H9 (cell line): ENCODE measurements around the gene BRSK1. TPM values are rescaled to one million over a fixed set of nuclear protein-coding genes. Genes with fewer than 3 reads are reported as not detected.

Experiments
- DNase-seq: peaks from one replicate; pipeline ENCODE4 v3.0.0-alpha.2; 2017
- H2AFZ ChIP-seq: one replicate; pipeline ENCODE4 v1.6.1; 2013; ENCODE audit warnings: mild to moderate bottlenecking, low read length, control low read depth, moderate library complexity
- H2AK5ac ChIP-seq: 2 replicates; pipeline ENCODE4 v1.6.1; 2013; ENCODE audit warnings: low read length, control low read depth, mixed read lengths; ENCODE audit not compliant: insufficient read length
- H2BK120ac ChIP-seq: one replicate; pipeline ENCODE4 v1.6.1; 2013; ENCODE audit warnings: low read depth, mild to moderate bottlenecking, low read length, control low read depth, inconsistent platforms; ENCODE audit not compliant: poor library complexity, severe bottlenecking
- H2BK12ac ChIP-seq: 2 replicates; pipeline ENCODE4 v1.6.1; 2013; ENCODE audit warnings: low read length, control low read depth, mixed read lengths, low read depth; ENCODE audit not compliant: insufficient read length
- H2BK15ac ChIP-seq: 2 replicates; pipeline ENCODE4 v1.6.1; 2013; ENCODE audit warnings: low read depth, low read length, control low read depth
- H2BK20ac ChIP-seq: one replicate; pipeline ENCODE4 v1.6.1; 2013; ENCODE audit warnings: low read depth, mild to moderate bottlenecking, low read length, control low read depth, inconsistent platforms; ENCODE audit not compliant: poor library complexity, severe bottlenecking
- H2BK5ac ChIP-seq: 2 replicates; pipeline ENCODE4 v1.6.1; 2013; ENCODE audit warnings: low read length, control low read depth, mixed read lengths; ENCODE audit not compliant: insufficient read length
- H3K14ac ChIP-seq: 2 replicates; pipeline ENCODE4 v1.6.1; 2013; ENCODE audit warnings: low read length, control low read depth; ENCODE audit not compliant: insufficient read depth
- H3K18ac ChIP-seq: 2 replicates; pipeline ENCODE4 v1.6.1; 2013; ENCODE audit warnings: low read depth, mild to moderate bottlenecking, mixed read lengths, low read length, control low read depth; ENCODE audit not compliant: insufficient read length
- H3K23ac ChIP-seq: 2 replicates; pipeline ENCODE4 v1.6.1; 2013; ENCODE audit warnings: low read length, control low read depth, mixed read lengths, low read depth; ENCODE audit not compliant: insufficient read length
- H3K23me2 ChIP-seq: 2 replicates; pipeline ENCODE4 v1.6.1; 2013; ENCODE audit warnings: low read depth, mild to moderate bottlenecking, mixed read lengths, low read length, control low read depth; ENCODE audit not compliant: insufficient read length, poor library complexity, severe bottlenecking
- H3K27ac ChIP-seq: 2 replicates; pipeline ENCODE4 v1.5.1; 2013; ENCODE audit warnings: low read length, control low read depth, mixed read lengths, low read depth; ENCODE audit not compliant: insufficient read length
- H3K27me3 ChIP-seq: 2 replicates; pipeline ENCODE4 v1.6.1; 2013; ENCODE audit warnings: low read length, control low read depth, inconsistent platforms; ENCODE audit not compliant: insufficient read depth
- H3K4ac ChIP-seq: 2 replicates; pipeline ENCODE4 v1.6.1; 2013; ENCODE audit warnings: low read depth, mild to moderate bottlenecking, control low read depth, inconsistent platforms, low read length, moderate library complexity
- H3K4me1 ChIP-seq: 2 replicates; pipeline ENCODE4 v1.6.1; 2013; ENCODE audit warnings: low read length, control low read depth, inconsistent platforms; ENCODE audit not compliant: insufficient read depth
- H3K4me2 ChIP-seq: 2 replicates; pipeline ENCODE4 v1.6.1; 2013; ENCODE audit warnings: low read length, control low read depth, mixed read lengths; ENCODE audit not compliant: insufficient read length, insufficient read depth
- H3K56ac ChIP-seq: 2 replicates; pipeline ENCODE4 v1.6.1; 2013; ENCODE audit warnings: low read depth, mild to moderate bottlenecking, mixed read lengths, low read length, control low read depth; ENCODE audit not compliant: insufficient read length
- H3K79me1 ChIP-seq: 2 replicates; pipeline ENCODE4 v1.6.1; 2013; ENCODE audit warnings: low read depth, mild to moderate bottlenecking, moderate library complexity, low read length, control low read depth, inconsistent platforms; ENCODE audit not compliant: insufficient read depth, poor library complexity, severe bottlenecking
- H3K79me2 ChIP-seq: 2 replicates; pipeline ENCODE4 v1.6.1; 2013; ENCODE audit warnings: low read length, control low read depth, inconsistent platforms; ENCODE audit not compliant: insufficient read depth
- H3K9ac ChIP-seq: 2 replicates; pipeline ENCODE4 v1.6.1; 2013; ENCODE audit warnings: low read length, control low read depth, mixed read lengths; ENCODE audit not compliant: insufficient read length; ENCODE audit errors: extremely low read depth
- H3K9me3 ChIP-seq: one replicate; pipeline ENCODE4 v1.6.1; 2013; ENCODE audit warnings: low read depth, low read length, inconsistent platforms; ENCODE audit not compliant: control insufficient read depth
- H3T11ph ChIP-seq: one replicate; pipeline ENCODE4 v1.6.1; 2013; ENCODE audit warnings: mild to moderate bottlenecking, low read length, control low read depth, inconsistent platforms
- H4K20me1 ChIP-seq: one replicate; pipeline ENCODE4 v1.6.1; 2013; ENCODE audit not compliant: control insufficient read depth, insufficient read length, insufficient read depth
- H4K5ac ChIP-seq: 2 replicates; pipeline ENCODE4 v1.6.1; 2013; ENCODE audit warnings: low read depth, mild to moderate bottlenecking, mixed read lengths, low read length, control low read depth; ENCODE audit not compliant: insufficient read length
- H4K8ac ChIP-seq: replicated peaks from 2 replicates; pipeline ENCODE4 v1.6.1; 2013; ENCODE audit warnings: low read length, control low read depth, mixed read lengths, low read depth; ENCODE audit not compliant: insufficient read length
- H4K91ac ChIP-seq: 2 replicates; pipeline ENCODE4 v1.6.1; 2013; ENCODE audit warnings: low read depth, mild to moderate bottlenecking, moderate library complexity, mixed read lengths, low read length, control low read depth; ENCODE audit not compliant: insufficient read length
- H3K27ac Mint-ChIP-seq, 3 experiments: 2 replicates in 2 of 3; 3 replicates in 1 of 3; pipeline ENCODE4 v1.8.0; 2020 to 2021; ENCODE audit warnings: mixed read lengths in 3 of 3, mild to moderate bottlenecking in 1 of 3, moderate library complexity in 1 of 3
- H3K27me3 Mint-ChIP-seq: 2 replicates; pipeline ENCODE4 v1.8.0; 2021; ENCODE audit warnings: low read depth, mild to moderate bottlenecking, moderate library complexity, mixed read lengths
- H3K36me3 Mint-ChIP-seq, 3 experiments: 2 replicates in 2 of 3; 3 replicates in 1 of 3; pipeline ENCODE4 v1.8.0; 2020 to 2021; ENCODE audit warnings: low read depth in 3 of 3, mixed read lengths in 3 of 3; ENCODE audit not compliant: insufficient read depth in 1 of 3
- H3K4me1 Mint-ChIP-seq, 2 experiments: 2 replicates each; pipeline ENCODE4 v1.8.0; 2020; ENCODE audit warnings: mixed read lengths in 2 of 2
- H3K4me3 Mint-ChIP-seq, 2 experiments: 2 replicates in 1 of 2; 3 replicates in 1 of 2; pipeline ENCODE4 v1.8.0; 2020 to 2021; ENCODE audit warnings: mild to moderate bottlenecking in 2 of 2, mixed read lengths in 2 of 2, moderate library complexity in 1 of 2
- H3K9me3 Mint-ChIP-seq, 2 experiments: 2 replicates in 1 of 2; 3 replicates in 1 of 2; pipeline ENCODE4 v1.8.0; 2020; ENCODE audit warnings: mild to moderate bottlenecking in 2 of 2, mixed read lengths in 2 of 2, moderate library complexity in 1 of 2
- WGBS: extraction: QIAGEN DNeasy Blood & Tissue Kit; methylation state at CpG from one replicate; pipeline ENCODE4 v1.1.7; 2013; ENCODE audit warnings: missing lambda C conversion rate, low lambda C conversion rate, mixed read lengths; ENCODE audit not compliant: insufficient read length; ENCODE audit errors: extremely low coverage; 5-methylcytosine and 5-hydroxymethylcytosine counted together
- total RNA-seq: library from RNA; stranded (reverse); gene quantifications from 2 replicates; pipeline ENCODE4 v1.2.1, GENCODE V29; 2021
- TF ChIP-seq, protein P1 (sequence below): fragments of 200-600 bp; sonication (generic); conservative IDR thresholded peaks from 3 replicates; pipeline ENCODE4 v1.8.0; 2021; ENCODE audit warnings: antibody characterized with exemption, mild to moderate bottlenecking

The BRSK1 gene
- total RNA-seq, 1 experiment from 2014 or later: 43.5 TPM

DNA sequence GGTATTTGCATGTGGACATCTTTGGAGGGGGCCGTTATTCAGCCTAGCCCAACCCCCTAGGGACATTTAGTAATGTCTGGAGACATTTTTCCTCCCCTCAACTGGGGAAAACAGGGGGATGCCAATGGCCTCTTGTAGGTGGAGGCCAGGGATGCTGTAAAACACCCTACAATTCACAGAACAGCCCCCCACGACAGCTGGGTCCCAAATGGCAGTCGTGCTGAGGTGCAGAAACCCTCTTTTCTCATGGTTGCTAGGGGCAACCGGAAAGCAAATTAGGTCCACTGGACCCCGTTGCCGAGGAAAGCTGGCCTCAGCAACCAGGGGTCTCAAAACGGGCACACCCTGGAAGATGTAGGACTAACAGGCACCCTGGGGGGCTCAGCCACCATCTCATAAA, 26.7 kb downstream of the BRSK1 start:
- H4K5ac ChIP-seq: no peak overlapping the region
- Mint-ChIP-seq H3K36me3 (peaks cover 29 to 44% (median 40%) of the 10 kb centered on the region in 3 experiments; a peak in 6 of 7 replicates), H3K27me3 (no peaks in the 10 kb centered on the region), H3K4me1 (peaks cover 3 to 10% of the 10 kb centered on the region in 2 experiments; a peak in 3 of 4 replicates), H3K4me3 (no peak overlapping the region), H3K27ac (peak overlapping the region in 1 of 3 experiments; percentile 33; a peak in 1 of 7 replicates), H3K9me3 (no peaks in the 10 kb centered on the region)
- no peaks in the 10 kb centered on the region for H3K79me1 ChIP-seq
- no peaks in the 10 kb centered on the region for H3K27me3 ChIP-seq
- no peak overlapping the region for H2BK15ac ChIP-seq
- H3T11ph ChIP-seq: no peak overlapping the region
- no peak overlapping the region for H3K9ac ChIP-seq
- DNase-seq: no peak
- H4K8ac ChIP-seq: no peak overlapping the region
- no peak overlapping the region for H3K4me2 ChIP-seq
- no peaks in the 10 kb centered on the region for H3K79me2 ChIP-seq
- no peak overlapping the region for H3K56ac ChIP-seq
- H3K23ac ChIP-seq: no peak overlapping the region
- no peak overlapping the region for H4K91ac ChIP-seq
- H3K14ac ChIP-seq: no peak overlapping the region
- no CpG with 5 or more reads among the region's 7 CpGs for WGBS
- H3K9me3 ChIP-seq: no peaks in the 10 kb centered on the region
- no peak overlapping the region for H2AFZ ChIP-seq
- H4K20me1 ChIP-seq: no peaks in the 10 kb centered on the region
- no peak overlapping the region for H3K4ac ChIP-seq
- no peak overlapping the region for H3K27ac ChIP-seq
- no peak overlapping the region for H2AK5ac ChIP-seq
- no peak overlapping the region for H2BK20ac ChIP-seq
- H3K18ac ChIP-seq: no peak overlapping the region
- H2BK12ac ChIP-seq: no peak overlapping the region
- peaks cover 3% of the 10 kb centered on the region; the same call in 1 of the 2 replicates for H3K4me1 ChIP-seq
- H2BK5ac ChIP-seq: no peak overlapping the region
- TF ChIP-seq, protein P1, sequence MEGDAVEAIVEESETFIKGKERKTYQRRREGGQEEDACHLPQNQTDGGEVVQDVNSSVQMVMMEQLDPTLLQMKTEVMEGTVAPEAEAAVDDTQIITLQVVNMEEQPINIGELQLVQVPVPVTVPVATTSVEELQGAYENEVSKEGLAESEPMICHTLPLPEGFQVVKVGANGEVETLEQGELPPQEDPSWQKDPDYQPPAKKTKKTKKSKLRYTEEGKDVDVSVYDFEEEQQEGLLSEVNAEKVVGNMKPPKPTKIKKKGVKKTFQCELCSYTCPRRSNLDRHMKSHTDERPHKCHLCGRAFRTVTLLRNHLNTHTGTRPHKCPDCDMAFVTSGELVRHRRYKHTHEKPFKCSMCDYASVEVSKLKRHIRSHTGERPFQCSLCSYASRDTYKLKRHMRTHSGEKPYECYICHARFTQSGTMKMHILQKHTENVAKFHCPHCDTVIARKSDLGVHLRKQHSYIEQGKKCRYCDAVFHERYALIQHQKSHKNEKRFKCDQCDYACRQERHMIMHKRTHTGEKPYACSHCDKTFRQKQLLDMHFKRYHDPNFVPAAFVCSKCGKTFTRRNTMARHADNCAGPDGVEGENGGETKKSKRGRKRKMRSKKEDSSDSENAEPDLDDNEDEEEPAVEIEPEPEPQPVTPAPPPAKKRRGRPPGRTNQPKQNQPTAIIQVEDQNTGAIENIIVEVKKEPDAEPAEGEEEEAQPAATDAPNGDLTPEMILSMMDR: no peak
- H2BK120ac ChIP-seq: no peak overlapping the region
- no peaks in the 10 kb centered on the region for H3K23me2 ChIP-seq
